H1 (cell line): ENCODE results near the gene CLEC2A. TPM values are rescaled to one million over a fixed set of nuclear protein-coding genes. Genes with fewer than 3 reads are reported as not detected.

Experiments
- ASH2L ChIP-seq: fragments of 200-600, 300-600 bp; sonication (generic); IDR thresholded peaks from one replicate; pipeline ENCODE4 v1.7.1; 2017; ENCODE audit warnings: low read length
- BRCA1 ChIP-seq: IDR thresholded peaks from 2 replicates; pipeline ENCODE4 v1.6.1; 2012; ENCODE audit warnings: low read depth, low read length, improper control_type of control experiment
- CEBPB ChIP-seq: IDR thresholded peaks from 2 replicates; pipeline ENCODE4 v1.6.1; 2012; ENCODE audit warnings: low read depth, low read length
- CTBP2 ChIP-seq: IDR thresholded peaks from 2 replicates; pipeline ENCODE4 v1.7.0; 2011; ENCODE audit warnings: borderline replicate concordance, mild to moderate bottlenecking, moderate library complexity, mixed read lengths, low read length; ENCODE audit not compliant: insufficient read depth, insufficient read length
- E2F6 ChIP-seq: IDR thresholded peaks from 2 replicates; pipeline ENCODE4 v1.6.1; 2012; ENCODE audit warnings: inconsistent platforms
- EGR1 ChIP-seq: IDR thresholded peaks from 2 replicates; pipeline ENCODE4 v1.6.1; 2011; ENCODE audit warnings: low read depth, low read length, borderline replicate concordance
- EP300 ChIP-seq, 2 experiments: IDR thresholded peaks; 1 replicate in 1 of 2; 2 replicates in 1 of 2; pipeline ENCODE4 v1.6.1; 2011 to 2012; ENCODE audit warnings: low read depth in 2 of 2, low read length in 2 of 2, mild to moderate bottlenecking in 2 of 2, borderline replicate concordance in 1 of 2, inconsistent platforms in 1 of 2, moderate library complexity in 1 of 2
- FOSL1 ChIP-seq: IDR thresholded peaks from 2 replicates; pipeline ENCODE4 v1.6.1; 2011; ENCODE audit warnings: mild to moderate bottlenecking, low read depth, low read length, moderate library complexity; ENCODE audit not compliant: insufficient read depth
- HDAC2 ChIP-seq, 2 experiments: fragments of 300-600 bp in 1 of 2; sonication (generic) in 1 of 2; IDR thresholded peaks; 2 replicates each; pipeline ENCODE4 v1.6.1; 2011 to 2012; ENCODE audit warnings: low read depth in 2 of 2, low read length in 2 of 2, mild to moderate bottlenecking in 2 of 2, moderate library complexity in 2 of 2, borderline replicate concordance in 1 of 2, inconsistent platforms in 1 of 2
- JUN ChIP-seq: IDR thresholded peaks from 2 replicates; pipeline ENCODE4 v1.6.1; 2011; ENCODE audit warnings: low read depth, mild to moderate bottlenecking, improper control_type of control experiment, low read length
- JUND ChIP-seq: IDR thresholded peaks from 2 replicates; pipeline ENCODE4 v1.6.1; 2011; ENCODE audit warnings: mild to moderate bottlenecking, improper control_type of control experiment, low read length
- KDM1A ChIP-seq: fragments of 200-600, 300-600 bp; sonication (generic); IDR thresholded peaks from 2 replicates; pipeline ENCODE4 v1.7.1; 2016; ENCODE audit warnings: mild to moderate bottlenecking, low read length, borderline replicate concordance
- MAFK ChIP-seq: IDR thresholded peaks from 2 replicates; pipeline ENCODE4 v1.6.1; 2012; ENCODE audit warnings: low read depth, mild to moderate bottlenecking, improper control_type of control experiment, low read length
- NANOG ChIP-seq: IDR thresholded peaks from 2 replicates; pipeline ENCODE4 v1.6.1; 2011; ENCODE audit warnings: low read length, low read depth, mild to moderate bottlenecking, inconsistent platforms; ENCODE audit not compliant: insufficient read depth, poor library complexity, severe bottlenecking
- NRF1 ChIP-seq: IDR thresholded peaks from 2 replicates; pipeline ENCODE4 v1.6.1; 2011; ENCODE audit warnings: mild to moderate bottlenecking, low read depth, low read length, improper control_type of control experiment
- POLR2A ChIP-seq, 2 experiments: IDR thresholded peaks; 1 replicate in 1 of 2; 2 replicates in 1 of 2; pipeline ENCODE4 v1.6.1; 2011; ENCODE audit warnings: low read depth in 2 of 2, low read length in 2 of 2, mild to moderate bottlenecking in 2 of 2; ENCODE audit errors: control extremely low read depth in 1 of 2
- POU5F1 ChIP-seq: IDR thresholded peaks from 2 replicates; pipeline ENCODE4 v1.6.1; 2011; ENCODE audit warnings: low read depth, mild to moderate bottlenecking, low read length, moderate library complexity
- RXRA ChIP-seq: IDR thresholded peaks from 2 replicates; pipeline ENCODE4 v1.6.1; 2011; ENCODE audit warnings: low read depth, mild to moderate bottlenecking, low read length, moderate library complexity; ENCODE audit not compliant: insufficient read depth
- SIN3A ChIP-seq, 2 experiments: IDR thresholded peaks in 1 of 2; conservative IDR thresholded peaks in 1 of 2; 2 replicates each; pipeline ENCODE4 v1.6.1; 2011 to 2012; ENCODE audit warnings: low read length in 2 of 2, improper control_type of control experiment in 1 of 2, low read depth in 1 of 2, mild to moderate bottlenecking in 1 of 2
- SP2 ChIP-seq: IDR thresholded peaks from 2 replicates; pipeline ENCODE4 v1.6.1; 2012; ENCODE audit warnings: mild to moderate bottlenecking, low read length, inconsistent platforms
- SRF ChIP-seq: IDR thresholded peaks from 2 replicates; pipeline ENCODE4 v1.6.1; 2011; ENCODE audit warnings: mild to moderate bottlenecking, low read depth, low read length, moderate library complexity
- TBP ChIP-seq: IDR thresholded peaks from 2 replicates; pipeline ENCODE4 v1.6.1; 2011; ENCODE audit warnings: low read depth, low read length, improper control_type of control experiment
- polyA plus RNA-seq, 7 experiments: library from polyadenylated mRNA; depleted of rRNA in 3 of 7; stranded (reverse) in 5 of 7; unstranded in 2 of 7; fragments of >200 nt in 5 of 7; fragments of 200-250 nt in 2 of 7; gene quantifications; 1 replicate in 5 of 7; 2 replicates in 1 of 7; 4 replicates in 1 of 7; pipeline versions ENCODE4 v1.2.1 to v1.2.3, GENCODE V29; 2011 to 2013; ENCODE audit warnings: missing spikeins in 2 of 7, mixed read lengths in 2 of 7
- total RNA-seq: library from RNA; stranded (reverse); fragmentation: NEBNext Ultra II Directional; extraction: Animal tissue kit (Norgen Biotek cat#: 25700); gene quantifications from 2 replicates; pipeline ENCODE4 v1.2.1, GENCODE V29; 2021

CLEC2A gene
- total and polyA plus RNA-seq, 2 of the 8 experiments (the other 6 are each of a cell fraction or from before 2014, with no cell fraction given), result 0.63 to 3.7 TPM

GRCh38 chr12:9910716-9911421 lies 21.3 kb downstream of the CLEC2A start (continued):
- TF ChIP-seq SIN3A (conservative IDR thresholded peaks at IDR 0.05 in 1 of 2, IDR thresholded peaks at IDR 0.05 in 1 of 2; ENCODE audit: low read depth in 1 of 2, low read length in 2 of 2) (no peak), KDM1A (no peak), POLR2A (IDR thresholded peaks at IDR 0.05; ENCODE audit: control extremely low read depth in 1 of 2, low read depth in 2 of 2, low read length in 2 of 2) (peak; percentile 79 to 86), HDAC2 (IDR thresholded peaks at IDR 0.05; ENCODE audit: borderline replicate concordance in 1 of 2, low read depth in 2 of 2, low read length in 2 of 2) (no peak), E2F6 (peak; percentile 63; the same call in 1 of the 2 replicates), TBP (peak; percentile 96), MAFK (no peak), RXRA (no peak), NANOG (peak; percentile 15), SP2 (no peak), JUND (0 out of 2 replicates have a peak, but pooled peaks have one; percentile 19), SRF (peak; percentile 99), BRCA1 (no peak), NRF1 (no peak), EGR1 (no peak), FOSL1 (no peak), CEBPB (peak; percentile 97), CTBP2 (no peak), ASH2L (no peak), EP300 (IDR thresholded peaks at IDR 0.05; ENCODE audit: borderline replicate concordance in 1 of 2, low read depth in 2 of 2, low read length in 2 of 2) (peak in 1 of 2 experiments; percentile 90; a peak in 1 of 3 replicates), JUN (no peak), POU5F1 (no peak)
